A549 (cell line): ENCODE results near the gene ZBTB16. TPM values are rescaled to one million over a fixed set of nuclear protein-coding genes. Genes with fewer than 3 reads are reported as not detected.
A peak's percentile ranks its signal among the peaks of the same experiment; 100 is the strongest.

Experiments used
- ATAC-seq, 2 experiments: fragments of 200-7000 bp in 1 of 2; fragments of >200 bp in 1 of 2; cut with Nextera tagmentation in 1 of 2; cut with Tn5 transposase in 1 of 2; 3 replicates each; pipeline versions ENCODE4 v1.8.0 to v1.9.1; 2018 to 2020; ENCODE audit warnings: mild to moderate bottlenecking in 1 of 2, moderate library complexity in 1 of 2
- CTCF ChIA-PET: fragments of 300-600 bp; sonication (Branson Sonifier 250); formaldehyde crosslinking; extraction: SDS; loops from one replicate; lab custom pipeline; 2021; ENCODE audit warnings: antibody characterized with exemption, inconsistent platforms; lab: Yijun Ruan, JAX
- POLR2A ChIA-PET: fragments of 350-600 bp; formaldehyde crosslinking; extraction: SDS; loops from one replicate; lab custom pipeline; 2021; ENCODE audit warnings: antibody characterized with exemption, inconsistent platforms; lab: Yijun Ruan, JAX
- DNase-seq, 2 experiments: peaks; one replicate each; pipeline versions ENCODE4 v3.0.0 to v3.0.0-alpha.2; 2011 to 2016; ENCODE audit warnings: low read depth in 1 of 2, low spot score in 1 of 2
- FAIRE-seq: peaks from 2 replicates; lab custom pipeline; 2011; peaks lifted over from hg19 to GRCh38; lab: Jason Lieb, UNC
- H3K27ac ChIP-seq, 2 experiments: fragments of >200 bp; sonication (Bioruptor Twin); formaldehyde crosslinking; 3 replicates each; pipeline ENCODE4 v1.5.1; 2016 to 2017
- H3K4me1 ChIP-seq: fragments of >200 bp; sonication (Bioruptor Twin); formaldehyde crosslinking; 3 replicates; pipeline ENCODE4 v1.6.1; 2016
- H3K4me2 ChIP-seq: fragments of >200 bp; sonication (Bioruptor Twin); formaldehyde crosslinking; 3 replicates; pipeline ENCODE4 v1.6.1; 2016
- H3K4me3 ChIP-seq: fragments of >200 bp; sonication (Bioruptor Twin); formaldehyde crosslinking; 3 replicates; pipeline ENCODE4 v1.5.1; 2016
- H3K9me3 ChIP-seq: fragments of >200 bp; sonication (Bioruptor Twin); formaldehyde crosslinking; 3 replicates; pipeline ENCODE4 v1.6.1; 2016
- CBX8 ChIP-seq: fragments of 200-600 bp; sonication (generic); IDR thresholded peaks from 2 replicates; pipeline ENCODE4 v1.6.1; 2016
- CHD4 ChIP-seq: fragments of 200-600 bp; sonication (generic); IDR thresholded peaks from 2 replicates; pipeline ENCODE4 v1.6.1; 2016; ENCODE audit warnings: antibody characterized with exemption, mild to moderate bottlenecking, borderline replicate concordance
- E2F6 ChIP-seq: IDR thresholded peaks from 2 replicates; pipeline ENCODE4 v1.6.1; 2012; ENCODE audit warnings: low read depth, borderline replicate concordance
- EHF ChIP-seq: fragments of 250-450 bp; sonication (Bioruptor Pico); IDR thresholded peaks from 2 replicates; pipeline ENCODE4 v1.5.0; 2020; ENCODE audit warnings: mild to moderate bottlenecking
- EHMT2 ChIP-seq: fragments of 200-600 bp; sonication (generic); IDR thresholded peaks from 2 replicates; pipeline ENCODE4 v1.6.1; 2016; ENCODE audit warnings: antibody characterized with exemption, low read depth, mild to moderate bottlenecking, moderate library complexity
- FOSB ChIP-seq: fragments of 250-450 bp; sonication (Bioruptor Pico); IDR thresholded peaks from 2 replicates; pipeline ENCODE4 v1.5.0; 2020; ENCODE audit warnings: mild to moderate bottlenecking, moderate library complexity
- FOXS1 ChIP-seq: fragments of 250-450 bp; sonication (Bioruptor Pico); IDR thresholded peaks from 2 replicates; pipeline ENCODE4 v1.5.0; 2020; ENCODE audit warnings: mild to moderate bottlenecking, moderate library complexity
- HOXB13 ChIP-seq: fragments of 250-450 bp; sonication (Bioruptor Pico); IDR thresholded peaks from 2 replicates; pipeline ENCODE4 v1.5.0; 2020; ENCODE audit warnings: low read depth, mild to moderate bottlenecking, moderate library complexity
- KDM5A ChIP-seq: fragments of 200-600 bp; sonication (generic); IDR thresholded peaks from 2 replicates; pipeline ENCODE4 v1.6.1; 2016; ENCODE audit warnings: antibody characterized with exemption, mild to moderate bottlenecking
- PHF8 ChIP-seq: fragments of 200-600 bp; sonication (generic); IDR thresholded peaks from 2 replicates; pipeline ENCODE4 v1.6.1; 2016; ENCODE audit warnings: low read depth, mild to moderate bottlenecking, antibody characterized with exemption, moderate library complexity, borderline replicate concordance
- RAD21 ChIP-seq, 2 experiments: fragments of >200 bp in 1 of 2; sonication (Bioruptor Twin) in 1 of 2; formaldehyde crosslinking in 1 of 2; IDR thresholded peaks in 1 of 2; conservative IDR thresholded peaks in 1 of 2; 2 replicates in 1 of 2; 3 replicates in 1 of 2; pipeline ENCODE4 v1.6.1; 2012 to 2018; ENCODE audit warnings: inconsistent platforms in 1 of 2
- RARB ChIP-seq: fragments of 250-450 bp; sonication (Bioruptor Pico); IDR thresholded peaks from 2 replicates; pipeline ENCODE4 v1.8.0; 2021; ENCODE audit warnings: mild to moderate bottlenecking, moderate library complexity
- RCOR1 ChIP-seq: fragments of 150-350 bp; IDR thresholded peaks from 2 replicates; pipeline ENCODE4 v1.6.1; 2014; ENCODE audit warnings: antibody characterized with exemption, low read length, low read depth
- REST ChIP-seq: fragments of 200-600 bp; sonication (generic); IDR thresholded peaks from 2 replicates; pipeline ENCODE4 v1.6.1; 2016; ENCODE audit warnings: antibody characterized with exemption, mild to moderate bottlenecking, moderate library complexity
- RFX5 ChIP-seq: fragments of 450-650 bp; IDR thresholded peaks from 2 replicates; pipeline ENCODE4 v1.7.1; 2014; ENCODE audit warnings: antibody characterized with exemption, mild to moderate bottlenecking, moderate library complexity
- RNF2 ChIP-seq: fragments of 200-600 bp; sonication (generic); IDR thresholded peaks from 2 replicates; pipeline ENCODE4 v1.6.1; 2016; ENCODE audit warnings: low read depth, mild to moderate bottlenecking, antibody characterized with exemption, moderate library complexity, borderline replicate concordance
- TFCP2L1 ChIP-seq: fragments of 250-450 bp; sonication (Bioruptor Pico); IDR thresholded peaks from 2 replicates; pipeline ENCODE4 v1.5.0; 2021; ENCODE audit warnings: mild to moderate bottlenecking
- USF2 ChIP-seq: fragments of 450-650 bp; IDR thresholded peaks from 2 replicates; pipeline ENCODE4 v1.6.1; 2014; ENCODE audit warnings: antibody characterized with exemption
- ZC3H11A ChIP-seq: fragments of 450-650 bp; IDR thresholded peaks from 2 replicates; pipeline ENCODE4 v1.6.1; 2014; ENCODE audit warnings: antibody characterized with exemption, mild to moderate bottlenecking
- ZFP36 ChIP-seq: fragments of 450-650 bp; IDR thresholded peaks from 2 replicates; pipeline ENCODE4 v1.6.1; 2014; ENCODE audit warnings: borderline replicate concordance; ENCODE audit not compliant: partially characterized antibody
- WGBS: methylation state at CpG from one replicate; pipeline ENCODE4 v1.1.6; 2017; ENCODE audit errors: missing lambda C conversion rate; 5-methylcytosine and 5-hydroxymethylcytosine counted together
- polyA plus RNA-seq, 4 experiments: library from polyadenylated mRNA; depleted of rRNA in 3 of 4; stranded (reverse); fragments of >200 nt; fragmentation: RNase III in 1 of 4; extraction: RNeasy Plus Mini Kit Qiagen cat#74134 plus additional on column Dnase treatment in 1 of 4; gene quantifications; 2 replicates in 3 of 4; 3 replicates in 1 of 4; pipeline ENCODE4 v1.2.3, GENCODE V29; 2011 to 2017

The ZBTB16 gene
- polyA plus RNA-seq, 2 of the 4 experiments (the other 2 are of a cell fraction) = not detected

DNA sequence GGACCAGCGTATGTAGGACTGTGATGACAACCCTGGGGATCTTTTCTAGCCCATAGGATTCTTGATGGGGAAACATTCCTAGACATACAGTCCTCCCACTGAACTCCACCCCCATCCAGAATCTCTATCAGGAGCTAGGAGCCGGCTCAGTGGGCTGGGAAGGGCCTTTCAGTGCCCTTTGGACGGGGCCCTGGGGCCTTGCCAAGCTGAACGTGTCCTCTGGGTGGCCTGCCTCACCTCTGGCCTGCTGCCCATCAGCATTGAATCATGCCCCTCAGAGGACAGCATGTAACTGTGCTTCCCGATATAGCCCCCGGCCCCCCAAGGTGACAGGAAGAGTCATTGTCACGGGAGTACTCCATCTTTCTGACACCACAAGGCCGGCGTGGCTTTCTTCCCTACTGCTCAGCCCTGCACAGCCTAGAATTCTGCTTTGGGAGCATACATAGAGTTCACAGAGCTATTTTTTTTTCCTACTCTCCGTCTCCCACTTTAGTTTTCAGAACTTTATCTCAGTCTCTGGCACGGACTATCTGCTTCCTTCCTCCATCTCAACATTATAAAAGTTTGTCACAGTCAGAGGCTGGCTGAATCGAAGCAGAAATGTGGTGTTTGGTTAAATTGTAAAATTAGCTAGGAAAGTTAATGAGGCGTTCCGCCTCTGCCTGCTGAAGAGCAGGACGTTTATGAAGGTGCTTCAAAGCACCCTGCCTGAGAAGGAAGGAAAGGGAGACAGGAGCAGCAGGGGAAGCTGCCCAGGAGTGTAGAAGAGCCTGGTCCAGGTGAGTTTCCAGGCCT is 111.9 kb downstream of the ZBTB16 start:
- Histone ChIP-seq H3K4me1 (no peaks in the 10 kb centered on the region), H3K4me3 (no peak overlapping the region), H3K9me3 (no peaks in the 10 kb centered on the region), H3K27ac (peak overlapping the region in 1 of 2 experiments; percentile 38; a peak in 1 of 6 replicates), H3K4me2 (no peak overlapping the region)
- ATAC-seq (no peak; a peak in 1 of 6 replicates), FAIRE-seq (no peak), DNase-seq (no peak)
- CTCF ChIA-PET = interaction anchor here (0.6 to 1.2 kb wide), 5 partner anchors 12 to 92 kb away, joined by 3 to 4 read pairs (median 3); no protein-coding TSS in a partner anchor
- TF ChIP-seq ZFP36 (no peak), TFCP2L1 (CRISPR knock-in tag) (no peak), HOXB13 (CRISPR knock-in tag) (no peak), FOXS1 (CRISPR knock-in tag) (no peak), EHMT2 (no peak), E2F6 (no peak), RARB (no peak), PHF8 (no peak), USF2 (no peak), EHF (no peak), FOSB (CRISPR knock-in tag) (no peak), RCOR1 (no peak), ZC3H11A (no peak), KDM5A (no peak), RNF2 (no peak), CHD4 (no peak), CBX8 (no peak), RFX5 (no peak), REST (no peak), RAD21 (conservative IDR thresholded peaks at IDR 0.05 in 1 of 2, IDR thresholded peaks at IDR 0.05 in 1 of 2) (no peak)
- POLR2A ChIA-PET = no interaction called here
- 64% methylated on average over 13 of the region's 15 CpGs for WGBS
